Brain microvascular endothelial cell (primary cell): ENCODE data around the gene ETFA.

Experiments used
- DNase-seq: peaks from one replicate; pipeline ENCODE4 v3.0.0-alpha.2; 2020
- H3K27ac ChIP-seq: fragments of 250-450 bp; sonication (Bioruptor Pico); 2 replicates; pipeline ENCODE4 v1.5.1; 2020; ENCODE audit warnings: mild to moderate bottlenecking, moderate library complexity
- H3K27me3 ChIP-seq: fragments of 250-450 bp; sonication (Bioruptor Pico); replicated peaks from 2 replicates; pipeline ENCODE4 v1.5.1; 2020; ENCODE audit warnings: mild to moderate bottlenecking
- H3K36me3 ChIP-seq: fragments of 250-450 bp; sonication (Bioruptor Pico); replicated peaks from 2 replicates; pipeline ENCODE4 v1.5.1; 2020; ENCODE audit warnings: mild to moderate bottlenecking
- H3K4me3 ChIP-seq: 2 replicates; pipeline ENCODE4 v1.5.1; 2011; ENCODE audit warnings: low read depth, mild to moderate bottlenecking, control low read depth, low read length, moderate library complexity
- in situ Hi-C: cut with HindIII; loops from 2 replicates; pipeline ENCODE4 v1.10.0; 2017; ENCODE audit warnings: low sequenced_read_pairs, low pct_ligation_motif_present
- TF ChIP-seq, protein P1 (sequence below): IDR thresholded peaks from 2 replicates; pipeline ENCODE4 v1.5.1; 2011; ENCODE audit warnings: low read depth, mild to moderate bottlenecking, moderate library complexity, low read length, control low read depth, inconsistent platforms; ENCODE audit errors: missing control alignments

The ETFA gene

DNA sequence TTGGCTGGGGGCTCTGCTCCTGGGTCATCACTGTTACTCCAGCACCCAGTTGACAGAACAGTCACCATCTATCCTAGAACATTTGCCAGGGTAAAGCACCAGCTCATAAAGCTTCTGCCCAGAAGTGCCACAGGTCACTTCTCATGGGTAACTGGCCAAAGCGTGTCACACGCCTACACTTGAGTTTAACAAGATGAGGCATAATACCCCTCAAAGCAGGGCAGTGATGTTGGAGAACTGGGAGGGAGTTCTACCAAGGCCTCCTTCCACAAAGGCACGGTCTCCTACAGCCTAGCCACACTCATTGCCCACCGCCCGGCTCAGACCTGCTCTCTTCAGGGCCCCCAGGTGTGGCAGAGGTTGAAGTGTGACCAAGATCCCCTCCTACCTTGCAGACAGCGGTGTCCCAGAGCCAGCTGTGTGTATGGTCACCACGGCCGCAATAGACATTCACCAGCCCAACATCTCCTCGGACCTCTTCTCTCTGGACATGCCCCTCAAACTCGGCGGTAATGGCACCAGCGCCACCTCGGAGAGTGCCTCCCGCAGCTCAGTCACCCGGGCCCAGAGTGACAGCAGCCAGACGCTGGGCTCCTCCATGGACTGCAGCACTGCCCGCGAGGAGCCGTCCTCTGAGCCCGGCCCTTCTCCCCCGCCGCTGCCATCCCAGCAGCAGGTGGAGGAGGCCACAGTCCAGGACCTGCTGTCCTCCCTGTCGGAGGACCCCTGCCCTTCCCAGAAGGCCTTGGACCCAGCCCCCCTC is 107.7 kb downstream of the ETFA start:
- TF ChIP-seq, protein P1, sequence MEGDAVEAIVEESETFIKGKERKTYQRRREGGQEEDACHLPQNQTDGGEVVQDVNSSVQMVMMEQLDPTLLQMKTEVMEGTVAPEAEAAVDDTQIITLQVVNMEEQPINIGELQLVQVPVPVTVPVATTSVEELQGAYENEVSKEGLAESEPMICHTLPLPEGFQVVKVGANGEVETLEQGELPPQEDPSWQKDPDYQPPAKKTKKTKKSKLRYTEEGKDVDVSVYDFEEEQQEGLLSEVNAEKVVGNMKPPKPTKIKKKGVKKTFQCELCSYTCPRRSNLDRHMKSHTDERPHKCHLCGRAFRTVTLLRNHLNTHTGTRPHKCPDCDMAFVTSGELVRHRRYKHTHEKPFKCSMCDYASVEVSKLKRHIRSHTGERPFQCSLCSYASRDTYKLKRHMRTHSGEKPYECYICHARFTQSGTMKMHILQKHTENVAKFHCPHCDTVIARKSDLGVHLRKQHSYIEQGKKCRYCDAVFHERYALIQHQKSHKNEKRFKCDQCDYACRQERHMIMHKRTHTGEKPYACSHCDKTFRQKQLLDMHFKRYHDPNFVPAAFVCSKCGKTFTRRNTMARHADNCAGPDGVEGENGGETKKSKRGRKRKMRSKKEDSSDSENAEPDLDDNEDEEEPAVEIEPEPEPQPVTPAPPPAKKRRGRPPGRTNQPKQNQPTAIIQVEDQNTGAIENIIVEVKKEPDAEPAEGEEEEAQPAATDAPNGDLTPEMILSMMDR: no peak
- Histone ChIP-seq H3K27ac (no peak overlapping the region), H3K27me3 (no peaks in the 10 kb centered on the region), H3K36me3 (no peaks in the 10 kb centered on the region), H3K4me3 (no peak overlapping the region)
- no peak for DNase-seq
- in situ Hi-C loops: no loop called here

DNA sequence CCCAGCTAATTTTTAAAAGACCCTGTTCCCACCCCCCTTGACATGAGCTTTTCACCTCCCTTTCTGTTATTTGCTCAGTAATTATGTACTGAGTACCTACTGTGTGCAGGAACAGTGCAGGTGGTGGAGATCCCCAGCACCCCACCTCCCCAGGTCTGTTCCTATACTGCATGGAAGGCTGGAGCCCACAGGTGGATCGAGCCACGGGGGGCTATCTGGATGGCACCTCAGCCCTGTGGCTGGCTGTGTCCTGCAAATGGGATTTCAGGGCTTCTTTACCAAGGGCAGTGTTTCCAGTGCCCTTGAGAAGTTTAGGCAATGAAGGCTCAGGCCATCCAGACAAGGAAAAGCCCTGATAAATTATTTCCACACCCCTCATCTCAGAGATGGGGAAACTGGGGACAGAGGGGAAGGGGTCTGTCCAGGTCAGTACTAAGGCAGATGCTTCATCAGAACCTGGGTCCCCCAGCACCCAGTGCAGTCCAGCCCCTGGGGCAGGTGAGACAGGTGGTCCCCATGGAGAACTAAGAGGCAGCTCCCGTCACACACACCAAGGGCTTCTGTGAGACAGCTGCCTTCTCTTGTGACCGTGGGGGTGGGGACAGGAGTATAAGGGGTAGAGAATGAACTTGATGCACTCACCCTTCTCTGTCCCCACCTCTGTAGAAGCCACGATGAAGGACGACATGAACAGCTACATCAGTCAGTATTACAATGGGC is 109.6 kb downstream of the ETFA start:
- in situ Hi-C loops: no loop called here
- Histone ChIP-seq H3K36me3 (no peaks in the 10 kb centered on the region), H3K4me3 (no peak overlapping the region), H3K27ac (no peak overlapping the region), H3K27me3 (no peaks in the 10 kb centered on the region)
- DNase-seq: no peak
- TF ChIP-seq, protein P1: no peak

DNA sequence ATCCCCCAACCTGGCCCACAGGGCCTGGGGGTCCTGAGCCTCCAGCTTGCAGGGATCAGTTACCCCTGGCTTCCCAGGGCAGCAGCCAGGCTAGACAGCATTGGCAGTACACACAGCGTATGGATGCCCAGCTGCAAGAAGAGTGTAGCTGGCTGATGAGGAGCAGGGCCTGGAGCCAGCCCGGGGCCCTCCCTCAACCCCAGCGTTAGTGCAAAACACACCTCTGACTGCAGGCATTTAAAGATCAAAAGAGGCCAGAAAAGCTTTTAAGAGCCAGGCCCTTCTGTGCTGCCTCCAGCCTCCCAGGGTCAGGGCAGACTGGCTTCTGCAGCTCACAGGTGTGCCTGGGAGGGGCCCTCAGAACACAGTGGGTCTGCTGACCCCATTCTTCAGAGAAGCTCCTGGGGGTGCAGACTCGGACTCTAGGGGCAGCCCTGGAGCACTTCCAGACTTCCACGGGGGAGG is 110.6 kb downstream of the ETFA start:
- TF ChIP-seq, protein P1: no peak
- Histone ChIP-seq H3K27me3 (no peaks in the 10 kb centered on the region), H3K27ac (no peak overlapping the region), H3K4me3 (no peak overlapping the region), H3K36me3 (no peaks in the 10 kb centered on the region)
- DNase-seq: no peak
- in situ Hi-C loops: no loop called here

DNA sequence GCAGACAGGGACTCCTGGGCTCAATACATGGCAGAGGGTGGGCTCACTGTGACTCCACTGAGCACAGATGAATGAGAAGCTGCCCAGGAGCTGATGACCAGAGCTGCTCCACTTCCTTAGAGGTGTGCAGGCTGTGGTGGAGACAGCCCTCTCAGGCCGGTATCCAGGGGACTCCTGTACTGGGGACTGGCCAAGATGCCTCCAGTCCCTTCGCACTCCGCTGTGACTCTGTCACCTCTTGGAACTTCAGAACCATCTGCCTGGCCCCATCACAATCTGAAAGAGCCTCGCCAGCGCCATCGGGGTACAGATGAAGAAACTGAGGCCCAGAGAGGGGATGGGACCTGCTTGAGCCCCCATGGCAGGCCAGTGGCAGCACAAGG is 111.2 kb downstream of the ETFA start:
- Histone ChIP-seq H3K4me3 (no peak overlapping the region), H3K36me3 (no peaks in the 10 kb centered on the region), H3K27me3 (no peaks in the 10 kb centered on the region), H3K27ac (no peak overlapping the region)
- in situ Hi-C loops: no loop called here
- TF ChIP-seq, protein P1: no peak
- DNase-seq: no peak

DNA sequence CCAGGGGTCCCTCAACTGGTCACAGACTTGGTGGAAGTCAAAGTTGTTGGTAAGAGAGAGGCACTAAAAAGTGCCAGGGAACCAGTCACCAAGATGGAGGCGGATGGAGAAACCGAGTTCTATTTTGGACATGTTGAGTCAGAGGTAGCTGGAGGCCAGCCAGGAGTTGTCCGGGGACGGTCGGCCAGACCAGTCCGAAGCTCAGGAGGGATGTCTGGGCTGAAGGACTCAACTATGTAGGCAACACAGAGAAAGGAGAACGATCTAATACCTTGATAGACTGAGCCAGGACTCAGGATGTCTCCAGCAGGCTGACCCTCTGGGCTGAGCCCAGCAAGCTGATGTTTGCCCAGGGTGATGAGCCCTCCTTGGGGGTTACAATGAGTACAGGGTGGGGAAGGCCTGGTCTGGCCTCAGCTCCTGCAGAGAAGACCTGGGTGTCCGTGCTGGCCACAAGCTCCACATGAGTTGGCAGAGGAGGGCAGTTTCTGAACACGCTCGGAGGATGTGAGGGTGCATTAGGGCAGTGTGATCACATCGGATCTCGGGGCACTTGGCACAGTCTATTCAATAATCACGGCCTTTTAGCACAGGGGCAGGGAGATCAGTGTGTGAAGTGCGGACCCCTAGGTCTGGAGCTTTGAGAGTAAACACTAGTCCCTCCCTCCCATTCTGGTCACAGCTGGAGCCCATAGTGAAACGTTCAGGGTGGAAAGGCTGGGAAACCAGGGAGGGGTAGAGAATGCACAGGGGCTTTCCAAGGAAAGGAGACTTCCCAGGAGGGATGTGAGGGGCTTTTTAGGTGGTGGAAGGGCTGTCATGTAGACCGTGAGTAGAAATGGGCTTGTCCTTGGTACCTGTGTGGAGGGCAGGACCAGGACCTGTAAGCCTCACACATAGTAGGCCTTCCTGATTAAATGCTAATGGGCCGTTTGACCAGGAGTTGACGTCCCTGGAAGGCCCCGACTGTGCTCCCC is 111.9 kb downstream of the ETFA start:
- TF ChIP-seq, protein P1: no peak
- Histone ChIP-seq H3K27me3 (no peaks in the 10 kb centered on the region), H3K4me3 (no peak overlapping the region), H3K27ac (peak overlapping the region; percentile 21), H3K36me3 (no peaks in the 10 kb centered on the region)
- DNase-seq: peak; percentile 89
- in situ Hi-C loops: no loop called here
